ENCODE results near the gene PTP4A1. TPM values are rescaled to one million over a fixed set of nuclear protein-coding genes. Genes with fewer than 3 reads are reported as not detected.
A peak's percentile ranks its signal among the peaks of the same experiment; 100 is the strongest.

PTP4A1 gene
- total and polyA plus RNA-seq, 2 of the 13 experiments (the other 11 are each of a cell fraction or from before 2014, with no cell fraction given), result 141 to 376 TPM

GRCh38 chr6:63573899-63574553 is 1.7 kb downstream of the PTP4A1 start (continued):
- TF ChIP-seq, protein P1, sequence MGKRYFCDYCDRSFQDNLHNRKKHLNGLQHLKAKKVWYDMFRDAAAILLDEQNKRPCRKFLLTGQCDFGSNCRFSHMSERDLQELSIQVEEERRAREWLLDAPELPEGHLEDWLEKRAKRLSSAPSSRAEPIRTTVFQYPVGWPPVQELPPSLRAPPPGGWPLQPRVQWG (CRISPR knock-in tag; IDR thresholded peaks at IDR 0.05; ENCODE audit: borderline replicate concordance, low read depth), result no peak
- TF ChIP-seq POGZ (CRISPR knock-in tag; IDR thresholded peaks at IDR 0.05), result peak; percentile 97
- TF ChIP-seq CTCF (CRISPR knock-in tag; IDR thresholded peaks at IDR 0.05), result peak; percentile 81
- TF ChIP-seq GTF2F1 (IDR thresholded peaks at IDR 0.05; ENCODE audit: low read length), result 0 out of 2 replicates have a peak, but pooled peaks have one; percentile 32
- no peak; the same call in 1 of the 2 replicates for TF ChIP-seq FOXK1 (CRISPR knock-in tag; IDR thresholded peaks at IDR 0.05; ENCODE audit: borderline replicate concordance, low read depth)
- 0 out of 2 replicates have a peak, but pooled peaks have one; percentile 28 for TF ChIP-seq ZSCAN12 (CRISPR knock-in tag; IDR thresholded peaks at IDR 0.05)
- peak; percentile 55 for TF ChIP-seq IRF2 (CRISPR knock-in tag; IDR thresholded peaks at IDR 0.05)
- TF ChIP-seq ZNF318 (CRISPR knock-in tag; IDR thresholded peaks at IDR 0.05), result no peak
- TF ChIP-seq ZNF280B (CRISPR knock-in tag; IDR thresholded peaks at IDR 0.05; ENCODE audit: borderline replicate concordance), result no peak
- no peak for TF ChIP-seq TBP (CRISPR knock-in tag; IDR thresholded peaks at IDR 0.05)
- TF ChIP-seq, protein P2, sequence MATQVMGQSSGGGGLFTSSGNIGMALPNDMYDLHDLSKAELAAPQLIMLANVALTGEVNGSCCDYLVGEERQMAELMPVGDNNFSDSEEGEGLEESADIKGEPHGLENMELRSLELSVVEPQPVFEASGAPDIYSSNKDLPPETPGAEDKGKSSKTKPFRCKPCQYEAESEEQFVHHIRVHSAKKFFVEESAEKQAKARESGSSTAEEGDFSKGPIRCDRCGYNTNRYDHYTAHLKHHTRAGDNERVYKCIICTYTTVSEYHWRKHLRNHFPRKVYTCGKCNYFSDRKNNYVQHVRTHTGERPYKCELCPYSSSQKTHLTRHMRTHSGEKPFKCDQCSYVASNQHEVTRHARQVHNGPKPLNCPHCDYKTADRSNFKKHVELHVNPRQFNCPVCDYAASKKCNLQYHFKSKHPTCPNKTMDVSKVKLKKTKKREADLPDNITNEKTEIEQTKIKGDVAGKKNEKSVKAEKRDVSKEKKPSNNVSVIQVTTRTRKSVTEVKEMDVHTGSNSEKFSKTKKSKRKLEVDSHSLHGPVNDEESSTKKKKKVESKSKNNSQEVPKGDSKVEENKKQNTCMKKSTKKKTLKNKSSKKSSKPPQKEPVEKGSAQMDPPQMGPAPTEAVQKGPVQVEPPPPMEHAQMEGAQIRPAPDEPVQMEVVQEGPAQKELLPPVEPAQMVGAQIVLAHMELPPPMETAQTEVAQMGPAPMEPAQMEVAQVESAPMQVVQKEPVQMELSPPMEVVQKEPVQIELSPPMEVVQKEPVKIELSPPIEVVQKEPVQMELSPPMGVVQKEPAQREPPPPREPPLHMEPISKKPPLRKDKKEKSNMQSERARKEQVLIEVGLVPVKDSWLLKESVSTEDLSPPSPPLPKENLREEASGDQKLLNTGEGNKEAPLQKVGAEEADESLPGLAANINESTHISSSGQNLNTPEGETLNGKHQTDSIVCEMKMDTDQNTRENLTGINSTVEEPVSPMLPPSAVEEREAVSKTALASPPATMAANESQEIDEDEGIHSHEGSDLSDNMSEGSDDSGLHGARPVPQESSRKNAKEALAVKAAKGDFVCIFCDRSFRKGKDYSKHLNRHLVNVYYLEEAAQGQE (IDR thresholded peaks at IDR 0.05; ENCODE audit: borderline replicate concordance in 1 of 2, low read depth in 1 of 2, low read length in 2 of 2), result peak in 1 of 2 experiments; percentile 68; a peak in 1 of 4 replicates
